Uterus (tissue), 4 donors: ENCODE results near the gene CSF1R. TPM values are rescaled to one million over a fixed set of nuclear protein-coding genes. Genes with fewer than 3 reads are reported as not detected.

Source experiments
- DNase-seq, 2 donors: peaks; one replicate each; pipeline ENCODE4 v3.0.0-alpha.2; 2019 to 2020
- H3K27ac ChIP-seq, 2 donors: fragments of 200-600 bp; sonication (generic); 1 replicate in 1 of 2; 2 replicates in 1 of 2; pipeline ENCODE4 v1.5.1; 2016 to 2018
- H3K27me3 ChIP-seq, 2 donors: fragments of 200-600 bp; sonication (generic); one replicate each; pipeline ENCODE4 v1.5.1; 2018 to 2019; ENCODE audit warnings: control low read depth in 1 of 2
- H3K36me3 ChIP-seq, 2 donors: fragments of 200-600 bp; sonication (generic); one replicate each; pipeline ENCODE4 v1.5.1; 2019; ENCODE audit warnings: control low read depth in 1 of 2
- H3K4me1 ChIP-seq, 2 donors: fragments of 200-600 bp; sonication (generic); one replicate each; pipeline ENCODE4 v1.5.1; 2018 to 2019; ENCODE audit warnings: control low read depth in 1 of 2
- H3K4me3 ChIP-seq, 2 donors: fragments of 200-600 bp; sonication (generic); 1 replicate in 1 of 2; 2 replicates in 1 of 2; pipeline ENCODE4 v1.5.1; 2018 to 2019; ENCODE audit warnings: mild to moderate bottlenecking in 1 of 2
- H3K9me3 ChIP-seq, 2 donors: fragments of 200-600 bp; sonication (generic); one replicate each; pipeline ENCODE4 v1.5.1; 2019; ENCODE audit warnings: control low read depth in 1 of 2
- CTCF ChIP-seq, 4 experiments: fragments of 200-600 bp in 2 of 4; fragments of 450-650 bp in 2 of 4; sonication (generic) in 2 of 4; IDR thresholded peaks; one replicate each; pipeline ENCODE4 v1.5.1; 2016 to 2019; ENCODE audit warnings: antibody characterized with exemption in 4 of 4, mild to moderate bottlenecking in 2 of 4, moderate library complexity in 1 of 4
- POLR2A ChIP-seq, 2 donors: fragments of 450-650 bp; IDR thresholded peaks; one replicate each; pipeline ENCODE4 v1.6.1; 2016; ENCODE audit warnings: antibody characterized with exemption in 2 of 2, mild to moderate bottlenecking in 1 of 2, moderate library complexity in 1 of 2
- intact Hi-C: fragments of 100-400 bp; cut with DNase I; formaldehyde crosslinking; loops from one replicate; pipeline ENCODE4 v1.15.1; 2023; ENCODE audit warnings: low total_unique reads
- total RNA-seq, 4 donors: library from RNA; depleted of rRNA in 3 of 4; stranded (reverse); fragments of >200 nt in 3 of 4; gene quantifications; one replicate each; pipeline versions ENCODE4 v1.1.0 to v1.2.4, GENCODE V29; 2014 to 2023
- donor health status: DM: yes; HTN: yes; CAD: no.

The CSF1R gene
- total RNA-seq, 4 donors from 2014 or later = 1.0 to 42.9 (median 22.8) TPM

DNA sequence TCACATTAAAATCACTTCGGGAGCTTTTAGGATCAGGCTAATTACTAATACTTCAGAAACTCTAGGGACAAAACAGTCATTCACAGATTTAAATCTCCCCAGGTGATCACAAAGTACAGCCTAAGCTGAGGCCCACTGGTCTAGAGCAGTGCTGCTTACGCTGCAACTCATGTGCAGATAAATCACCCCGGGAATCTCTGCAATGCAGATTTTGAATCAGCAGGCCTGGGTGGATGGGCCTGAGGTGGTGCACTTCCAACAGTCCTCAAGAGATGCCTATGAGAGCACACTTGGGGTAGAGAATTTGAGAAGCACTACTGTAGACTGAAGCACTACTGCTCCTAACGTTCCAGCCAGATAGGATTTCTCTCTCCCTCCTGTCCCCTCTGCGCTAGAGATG is 28.4 kb downstream of the CSF1R start:
- TF ChIP-seq CTCF (IDR thresholded peaks at IDR 0.05) (no peak), POLR2A (IDR thresholded peaks at IDR 0.05) (no peak)
- Histone ChIP-seq H3K9me3 (no peaks in the 10 kb centered on the region), H3K27ac (no peak overlapping the region), H3K36me3 (no peaks in the 10 kb centered on the region), H3K27me3 (no peaks in the 10 kb centered on the region), H3K4me1 (no peaks in the 10 kb centered on the region), H3K4me3 (no peak overlapping the region)
- DNase-seq = no peak
- intact Hi-C loops = loop anchor here (10.0 kb wide), 1 partner anchor 47 kb away; no protein-coding TSS in a partner anchor

- H3K27me3 ChIP-seq = no peaks in the 10 kb centered on the region
- H3K4me3 ChIP-seq = no peak overlapping the region
- no peak for TF ChIP-seq CTCF (IDR thresholded peaks at IDR 0.05)
- no peak for TF ChIP-seq POLR2A (IDR thresholded peaks at IDR 0.05)
- DNase-seq = no peak
- no peaks in the 10 kb centered on the region for H3K9me3 ChIP-seq
- intact Hi-C loops = loop anchor here (10.0 kb wide), 1 partner anchor 47 kb away; no protein-coding TSS in a partner anchor
- H3K27ac ChIP-seq = no peak overlapping the region
- no peaks in the 10 kb centered on the region for H3K4me1 ChIP-seq
- H3K36me3 ChIP-seq = no peaks in the 10 kb centered on the region
These were observed 28.8 kb downstream of the CSF1R start for GRCh38 chr5:150057511-150057910.

DNA sequence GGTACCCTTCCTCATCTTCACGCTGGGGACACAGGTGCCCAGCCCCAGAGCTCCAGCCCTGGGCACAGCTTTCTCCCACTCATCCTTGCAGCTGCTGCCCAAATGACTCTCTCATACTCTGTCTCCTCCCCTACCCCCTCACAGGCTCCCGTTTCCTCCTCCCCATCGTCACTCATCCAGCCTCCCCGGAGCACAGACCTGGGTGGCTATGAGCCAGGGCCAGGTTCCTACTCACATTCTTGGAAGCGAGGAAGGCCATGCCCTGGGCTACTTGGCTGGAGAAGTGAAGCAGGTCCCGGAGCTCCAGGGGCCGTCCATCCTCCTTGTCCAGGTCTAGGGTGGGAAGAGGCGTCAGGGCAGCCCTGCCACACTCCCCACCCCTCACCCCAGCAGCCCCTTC is 29.3 kb downstream of the CSF1R start:
- H3K9me3 ChIP-seq = no peaks in the 10 kb centered on the region
- H3K27ac ChIP-seq = no peak overlapping the region
- TF ChIP-seq POLR2A (IDR thresholded peaks at IDR 0.05) = no peak
- no peak for TF ChIP-seq CTCF (IDR thresholded peaks at IDR 0.05)
- intact Hi-C loops = loop anchor here (10.0 kb wide), 1 partner anchor 48 kb away; no protein-coding TSS in a partner anchor
- H3K27me3 ChIP-seq = no peaks in the 10 kb centered on the region
- no peak for DNase-seq
- no peaks in the 10 kb centered on the region for H3K36me3 ChIP-seq
- H3K4me3 ChIP-seq = no peak overlapping the region
- H3K4me1 ChIP-seq = no peaks in the 10 kb centered on the region

- Histone ChIP-seq H3K4me3 (no peak overlapping the region), H3K27ac (no peak overlapping the region), H3K4me1 (no peaks in the 10 kb centered on the region), H3K36me3 (no peaks in the 10 kb centered on the region), H3K9me3 (no peaks in the 10 kb centered on the region), H3K27me3 (no peaks in the 10 kb centered on the region)
- no peak for DNase-seq
- intact Hi-C loops = loop anchor here (10.0 kb wide), 1 partner anchor 49 kb away; no protein-coding TSS in a partner anchor
- TF ChIP-seq CTCF (IDR thresholded peaks at IDR 0.05) (no peak), POLR2A (IDR thresholded peaks at IDR 0.05) (no peak)
These were observed 30.3 kb downstream of the CSF1R start for GRCh38 chr5:150056075-150056443.

- no peak overlapping the region for H3K4me3 ChIP-seq
- intact Hi-C loops = loop anchor here (10.0 kb wide), 1 partner anchor 49 kb away; no protein-coding TSS in a partner anchor
- TF ChIP-seq CTCF (IDR thresholded peaks at IDR 0.05) (no peak), POLR2A (IDR thresholded peaks at IDR 0.05) (no peak)
- no peaks in the 10 kb centered on the region for H3K27me3 ChIP-seq
- H3K4me1 ChIP-seq = no peaks in the 10 kb centered on the region
- no peaks in the 10 kb centered on the region for H3K9me3 ChIP-seq
- DNase-seq = no peak
- no peak overlapping the region for H3K27ac ChIP-seq
- H3K36me3 ChIP-seq = no peaks in the 10 kb centered on the region
These were observed 30.9 kb downstream of the CSF1R start for GRCh38 chr5:150055326-150056074.
